WTC11 (cell line): ENCODE measurements around the gene BFSP2. TPM values are rescaled to one million over a fixed set of nuclear protein-coding genes. Genes with fewer than 3 reads are reported as not detected.

Experiments
- ATAC-seq: fragments of 200-7000 bp; cut with Tn5 transposase; 2 replicates; pipeline ENCODE4 v1.10.0; 2021; ENCODE audit warnings: mild to moderate bottlenecking, moderate library complexity
- CTCF ChIA-PET: fragments of 300-600 bp; sonication (Branson Sonifier 250); formaldehyde crosslinking; loops from one replicate; lab custom pipeline; 2021; ENCODE audit warnings: antibody characterized with exemption; lab: Charles Lee
- POLR2A ChIA-PET: fragments of 350-600 bp; sonication (Branson Sonifier 250); formaldehyde crosslinking; loops from one replicate; lab custom pipeline; 2021; ENCODE audit warnings: antibody characterized with exemption; lab: Charles Lee
- DNase-seq: peaks from one replicate; pipeline ENCODE4 v3.0.0; 2021; ENCODE audit warnings: low spot score
- H3K27ac Mint-ChIP-seq: 2 replicates; pipeline ENCODE4 v1.8.0; 2021; ENCODE audit warnings: mixed read lengths
- H3K27me3 Mint-ChIP-seq: 2 replicates; pipeline ENCODE4 v1.8.0; 2021; ENCODE audit warnings: low read depth, mild to moderate bottlenecking, moderate library complexity, mixed read lengths
- H3K36me3 Mint-ChIP-seq: 2 replicates; pipeline ENCODE4 v1.8.0; 2021; ENCODE audit warnings: mixed read lengths
- H3K4me1 Mint-ChIP-seq: 2 replicates; pipeline ENCODE4 v1.8.0; 2022; ENCODE audit warnings: mixed read lengths
- H3K4me3 Mint-ChIP-seq: 2 replicates; pipeline ENCODE4 v1.8.0; 2021; ENCODE audit warnings: mild to moderate bottlenecking, moderate library complexity, mixed read lengths
- H3K9me3 Mint-ChIP-seq: 2 replicates; pipeline ENCODE4 v1.8.0; 2021; ENCODE audit warnings: mixed read lengths
- ARID4B ChIP-seq: sonication (generic); formaldehyde crosslinking; IDR thresholded peaks from 2 replicates; pipeline ENCODE4 v1.8.0; 2023; ENCODE audit warnings: missing genetic modification reagents, mild to moderate bottlenecking, borderline replicate concordance
- CREB1 ChIP-seq: sonication (generic); formaldehyde crosslinking; IDR thresholded peaks from 2 replicates; pipeline ENCODE4 v1.8.0; 2023; ENCODE audit warnings: mild to moderate bottlenecking, missing genetic modification reagents
- E2F1 ChIP-seq: sonication (generic); formaldehyde crosslinking; IDR thresholded peaks from 2 replicates; pipeline ENCODE4 v1.8.0; 2022; ENCODE audit warnings: mild to moderate bottlenecking, missing genetic modification reagents
- EMX1 ChIP-seq: fragments of 250-450 bp; sonication (Bioruptor Pico); IDR thresholded peaks from 2 replicates; pipeline ENCODE4 v1.8.0; 2021; ENCODE audit warnings: mild to moderate bottlenecking
- FOXJ3 ChIP-seq: sonication (generic); formaldehyde crosslinking; IDR thresholded peaks from 2 replicates; pipeline ENCODE4 v1.9.0; 2021; ENCODE audit warnings: missing genetic modification reagents, mild to moderate bottlenecking, borderline replicate concordance
- GRHL2 ChIP-seq: fragments of 250-450 bp; sonication (Bioruptor Pico); IDR thresholded peaks from 2 replicates; pipeline ENCODE4 v1.8.0; 2022; ENCODE audit warnings: mild to moderate bottlenecking, moderate library complexity; ENCODE audit not compliant: insufficient replicate concordance, severe bottlenecking
- HMGA2 ChIP-seq: fragments of 250-450 bp; sonication (Bioruptor Pico); IDR thresholded peaks from 2 replicates; pipeline ENCODE4 v1.4.0; 2021; ENCODE audit warnings: mild to moderate bottlenecking, moderate library complexity
- MXD4 ChIP-seq: fragments of 250-450 bp; sonication (Bioruptor Pico); IDR thresholded peaks from 2 replicates; pipeline ENCODE4 v1.8.0; 2021; ENCODE audit warnings: mild to moderate bottlenecking, moderate library complexity, borderline replicate concordance
- NFYB ChIP-seq: sonication (generic); formaldehyde crosslinking; conservative IDR thresholded peaks from 2 replicates; pipeline ENCODE4 v1.8.0; 2022; ENCODE audit warnings: low read depth, missing genetic modification reagents
- PRRX2 ChIP-seq: fragments of 250-450 bp; sonication (Bioruptor Pico); IDR thresholded peaks from 2 replicates; pipeline ENCODE4 v1.8.0; 2021; ENCODE audit warnings: mild to moderate bottlenecking
- SMAD3 ChIP-seq: sonication (generic); formaldehyde crosslinking; IDR thresholded peaks from 2 replicates; pipeline ENCODE4 v1.8.0; 2022; ENCODE audit warnings: missing genetic modification reagents, mild to moderate bottlenecking, borderline replicate concordance
- SP1 ChIP-seq: sonication (generic); formaldehyde crosslinking; conservative IDR thresholded peaks from 2 replicates; pipeline ENCODE4 v1.8.1; 2022; ENCODE audit warnings: missing genetic modification reagents
- TP53 ChIP-seq: sonication (generic); formaldehyde crosslinking; IDR thresholded peaks from 2 replicates; pipeline ENCODE4 v1.8.1; 2023; ENCODE audit warnings: mild to moderate bottlenecking, missing genetic modification reagents
- ZNF317 ChIP-seq: sonication (generic); formaldehyde crosslinking; IDR thresholded peaks from 2 replicates; pipeline ENCODE4 v1.8.1; 2023; ENCODE audit warnings: low read depth, mild to moderate bottlenecking, moderate library complexity, missing genetic modification reagents, borderline replicate concordance
- ZNF423 ChIP-seq: fragments of 250-450 bp; sonication (Bioruptor Pico); IDR thresholded peaks from 2 replicates; pipeline ENCODE4 v2.1.2; 2022; ENCODE audit warnings: mild to moderate bottlenecking, moderate library complexity
- total RNA-seq: library from RNA; stranded (reverse); gene quantifications from 3 replicates; pipeline ENCODE4 v1.2.3, GENCODE V29; 2021
- TF ChIP-seq, protein P1 (sequence below): sonication (generic); formaldehyde crosslinking; IDR thresholded peaks from 2 replicates; pipeline ENCODE4 v1.8.0; 2022; ENCODE audit warnings: mild to moderate bottlenecking, missing genetic modification reagents
- TF ChIP-seq, protein P2 (sequence below): fragments of 250-450 bp; sonication (Bioruptor Pico); IDR thresholded peaks from 2 replicates; pipeline ENCODE4 v1.9.0; 2021; ENCODE audit warnings: mild to moderate bottlenecking
- TF ChIP-seq, protein P3 (sequence below): sonication (generic); formaldehyde crosslinking; IDR thresholded peaks from 2 replicates; pipeline ENCODE4 v1.8.1; 2023; ENCODE audit warnings: mild to moderate bottlenecking, missing genetic modification reagents, borderline replicate concordance
- TF ChIP-seq, protein P4 (sequence below): sonication (generic); formaldehyde crosslinking; IDR thresholded peaks from 2 replicates; pipeline ENCODE4 v1.8.1; 2022; ENCODE audit warnings: low read depth, mild to moderate bottlenecking, moderate library complexity, missing genetic modification reagents, borderline replicate concordance
- TF ChIP-seq, protein P5 (sequence below): fragments of 250-450 bp; sonication (Bioruptor Pico); IDR thresholded peaks from 2 replicates; pipeline ENCODE4 v1.8.0; 2021; ENCODE audit warnings: mild to moderate bottlenecking

Gene BFSP2
- total RNA-seq, 1 experiment from 2014 or later, result not detected

GRCh38 chr3:133374708-133375402 lies 25.0 kb upstream of the BFSP2 start:
- ChIA-PET POLR2A (no interaction called here), CTCF (interaction anchor here (0.5 to 2.1 kb wide), 5 partner anchors 13 to 1568 kb away, joined by 3 to 11 read pairs (median 3); no protein-coding TSS in a partner anchor)
- DNase-seq (no peak), ATAC-seq (peak; percentile 26; the same call in 1 of the 2 replicates)
- TF ChIP-seq SMAD3 (CRISPR knock-in tag) (no peak), HMGA2 (no peak), FOXJ3 (no peak), ZNF423 (no peak), NFYB (CRISPR knock-in tag) (no peak), CREB1 (CRISPR knock-in tag) (no peak), E2F1 (CRISPR knock-in tag) (no peak), EMX1 (CRISPR knock-in tag) (no peak), ZNF317 (CRISPR knock-in tag) (no peak), ARID4B (CRISPR knock-in tag) (no peak), MXD4 (CRISPR knock-in tag) (no peak), GRHL2 (CRISPR knock-in tag) (no peak), PRRX2 (CRISPR knock-in tag) (no peak), SP1 (CRISPR knock-in tag) (no peak), TP53 (CRISPR knock-in tag) (no peak)
- TF ChIP-seq, protein P1, sequence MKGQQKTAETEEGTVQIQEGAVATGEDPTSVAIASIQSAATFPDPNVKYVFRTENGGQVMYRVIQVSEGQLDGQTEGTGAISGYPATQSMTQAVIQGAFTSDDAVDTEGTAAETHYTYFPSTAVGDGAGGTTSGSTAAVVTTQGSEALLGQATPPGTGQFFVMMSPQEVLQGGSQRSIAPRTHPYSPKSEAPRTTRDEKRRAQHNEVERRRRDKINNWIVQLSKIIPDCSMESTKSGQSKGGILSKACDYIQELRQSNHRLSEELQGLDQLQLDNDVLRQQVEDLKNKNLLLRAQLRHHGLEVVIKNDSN, result no peak
- TF ChIP-seq, protein P2, sequence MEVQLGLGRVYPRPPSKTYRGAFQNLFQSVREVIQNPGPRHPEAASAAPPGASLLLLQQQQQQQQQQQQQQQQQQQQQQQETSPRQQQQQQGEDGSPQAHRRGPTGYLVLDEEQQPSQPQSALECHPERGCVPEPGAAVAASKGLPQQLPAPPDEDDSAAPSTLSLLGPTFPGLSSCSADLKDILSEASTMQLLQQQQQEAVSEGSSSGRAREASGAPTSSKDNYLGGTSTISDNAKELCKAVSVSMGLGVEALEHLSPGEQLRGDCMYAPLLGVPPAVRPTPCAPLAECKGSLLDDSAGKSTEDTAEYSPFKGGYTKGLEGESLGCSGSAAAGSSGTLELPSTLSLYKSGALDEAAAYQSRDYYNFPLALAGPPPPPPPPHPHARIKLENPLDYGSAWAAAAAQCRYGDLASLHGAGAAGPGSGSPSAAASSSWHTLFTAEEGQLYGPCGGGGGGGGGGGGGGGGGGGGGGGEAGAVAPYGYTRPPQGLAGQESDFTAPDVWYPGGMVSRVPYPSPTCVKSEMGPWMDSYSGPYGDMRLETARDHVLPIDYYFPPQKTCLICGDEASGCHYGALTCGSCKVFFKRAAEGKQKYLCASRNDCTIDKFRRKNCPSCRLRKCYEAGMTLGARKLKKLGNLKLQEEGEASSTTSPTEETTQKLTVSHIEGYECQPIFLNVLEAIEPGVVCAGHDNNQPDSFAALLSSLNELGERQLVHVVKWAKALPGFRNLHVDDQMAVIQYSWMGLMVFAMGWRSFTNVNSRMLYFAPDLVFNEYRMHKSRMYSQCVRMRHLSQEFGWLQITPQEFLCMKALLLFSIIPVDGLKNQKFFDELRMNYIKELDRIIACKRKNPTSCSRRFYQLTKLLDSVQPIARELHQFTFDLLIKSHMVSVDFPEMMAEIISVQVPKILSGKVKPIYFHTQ (CRISPR knock-in tag), result no peak
- TF ChIP-seq, protein P3, sequence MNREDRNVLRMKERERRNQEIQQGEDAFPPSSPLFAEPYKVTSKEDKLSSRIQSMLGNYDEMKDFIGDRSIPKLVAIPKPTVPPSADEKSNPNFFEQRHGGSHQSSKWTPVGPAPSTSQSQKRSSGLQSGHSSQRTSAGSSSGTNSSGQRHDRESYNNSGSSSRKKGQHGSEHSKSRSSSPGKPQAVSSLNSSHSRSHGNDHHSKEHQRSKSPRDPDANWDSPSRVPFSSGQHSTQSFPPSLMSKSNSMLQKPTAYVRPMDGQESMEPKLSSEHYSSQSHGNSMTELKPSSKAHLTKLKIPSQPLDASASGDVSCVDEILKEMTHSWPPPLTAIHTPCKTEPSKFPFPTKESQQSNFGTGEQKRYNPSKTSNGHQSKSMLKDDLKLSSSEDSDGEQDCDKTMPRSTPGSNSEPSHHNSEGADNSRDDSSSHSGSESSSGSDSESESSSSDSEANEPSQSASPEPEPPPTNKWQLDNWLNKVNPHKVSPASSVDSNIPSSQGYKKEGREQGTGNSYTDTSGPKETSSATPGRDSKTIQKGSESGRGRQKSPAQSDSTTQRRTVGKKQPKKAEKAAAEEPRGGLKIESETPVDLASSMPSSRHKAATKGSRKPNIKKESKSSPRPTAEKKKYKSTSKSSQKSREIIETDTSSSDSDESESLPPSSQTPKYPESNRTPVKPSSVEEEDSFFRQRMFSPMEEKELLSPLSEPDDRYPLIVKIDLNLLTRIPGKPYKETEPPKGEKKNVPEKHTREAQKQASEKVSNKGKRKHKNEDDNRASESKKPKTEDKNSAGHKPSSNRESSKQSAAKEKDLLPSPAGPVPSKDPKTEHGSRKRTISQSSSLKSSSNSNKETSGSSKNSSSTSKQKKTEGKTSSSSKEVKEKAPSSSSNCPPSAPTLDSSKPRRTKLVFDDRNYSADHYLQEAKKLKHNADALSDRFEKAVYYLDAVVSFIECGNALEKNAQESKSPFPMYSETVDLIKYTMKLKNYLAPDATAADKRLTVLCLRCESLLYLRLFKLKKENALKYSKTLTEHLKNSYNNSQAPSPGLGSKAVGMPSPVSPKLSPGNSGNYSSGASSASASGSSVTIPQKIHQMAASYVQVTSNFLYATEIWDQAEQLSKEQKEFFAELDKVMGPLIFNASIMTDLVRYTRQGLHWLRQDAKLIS (CRISPR knock-in tag), result no peak
- TF ChIP-seq, protein P4, sequence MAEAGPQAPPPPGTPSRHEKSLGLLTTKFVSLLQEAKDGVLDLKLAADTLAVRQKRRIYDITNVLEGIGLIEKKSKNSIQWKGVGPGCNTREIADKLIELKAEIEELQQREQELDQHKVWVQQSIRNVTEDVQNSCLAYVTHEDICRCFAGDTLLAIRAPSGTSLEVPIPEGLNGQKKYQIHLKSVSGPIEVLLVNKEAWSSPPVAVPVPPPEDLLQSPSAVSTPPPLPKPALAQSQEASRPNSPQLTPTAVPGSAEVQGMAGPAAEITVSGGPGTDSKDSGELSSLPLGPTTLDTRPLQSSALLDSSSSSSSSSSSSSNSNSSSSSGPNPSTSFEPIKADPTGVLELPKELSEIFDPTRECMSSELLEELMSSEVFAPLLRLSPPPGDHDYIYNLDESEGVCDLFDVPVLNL (CRISPR knock-in tag), result no peak
- TF ChIP-seq, protein P5, sequence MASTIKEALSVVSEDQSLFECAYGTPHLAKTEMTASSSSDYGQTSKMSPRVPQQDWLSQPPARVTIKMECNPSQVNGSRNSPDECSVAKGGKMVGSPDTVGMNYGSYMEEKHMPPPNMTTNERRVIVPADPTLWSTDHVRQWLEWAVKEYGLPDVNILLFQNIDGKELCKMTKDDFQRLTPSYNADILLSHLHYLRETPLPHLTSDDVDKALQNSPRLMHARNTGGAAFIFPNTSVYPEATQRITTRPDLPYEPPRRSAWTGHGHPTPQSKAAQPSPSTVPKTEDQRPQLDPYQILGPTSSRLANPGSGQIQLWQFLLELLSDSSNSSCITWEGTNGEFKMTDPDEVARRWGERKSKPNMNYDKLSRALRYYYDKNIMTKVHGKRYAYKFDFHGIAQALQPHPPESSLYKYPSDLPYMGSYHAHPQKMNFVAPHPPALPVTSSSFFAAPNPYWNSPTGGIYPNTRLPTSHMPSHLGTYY (CRISPR knock-in tag), result no peak
- Mint-ChIP-seq H3K4me1 (peaks cover 26% of the 10 kb centered on the region), H3K27me3 (no peaks in the 10 kb centered on the region), H3K36me3 (no peaks in the 10 kb centered on the region), H3K9me3 (no peaks in the 10 kb centered on the region; the same call in 1 of the 2 replicates), H3K27ac (no peak overlapping the region), H3K4me3 (no peak overlapping the region)
